HG02870 (cell line): Measurements from ENCODE around the gene VN1R5.
"Not testable (repeated sequence)": the region's sequence is repeated elsewhere in the genome, so short reads cannot be mapped to it uniquely, and the experiment has no call there.

ENCODE experiments used
- ATAC-seq: cut with Tn5 transposase; IDR thresholded peaks from one replicate; pipeline ENCODE4 v1.9.1; 2021; ENCODE audit warnings: mild to moderate bottlenecking, moderate library complexity; ENCODE audit not compliant: unreplicated experiment

The VN1R5 gene

DNA sequence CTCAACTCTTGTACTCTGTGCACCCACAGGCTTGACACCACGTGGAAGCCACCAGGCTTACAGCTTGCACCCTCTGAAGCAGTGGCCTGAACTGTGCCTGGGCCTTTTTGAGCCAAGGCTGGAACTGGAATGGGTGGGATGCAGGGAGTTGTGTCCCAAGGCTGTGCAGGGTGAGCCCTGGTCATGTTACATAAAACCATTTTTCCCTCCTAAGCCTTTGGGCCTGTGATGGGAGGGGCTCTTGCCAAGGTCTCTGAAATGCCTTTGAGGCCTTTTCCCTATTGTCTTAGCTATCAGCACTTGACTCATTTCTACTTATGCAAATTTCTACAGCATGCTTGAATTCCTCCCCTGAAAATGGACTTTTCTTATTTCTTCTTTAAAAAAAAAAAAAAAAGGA lies 14.1 kb downstream of the VN1R5 start:
- no peak for ATAC-seq

DNA sequence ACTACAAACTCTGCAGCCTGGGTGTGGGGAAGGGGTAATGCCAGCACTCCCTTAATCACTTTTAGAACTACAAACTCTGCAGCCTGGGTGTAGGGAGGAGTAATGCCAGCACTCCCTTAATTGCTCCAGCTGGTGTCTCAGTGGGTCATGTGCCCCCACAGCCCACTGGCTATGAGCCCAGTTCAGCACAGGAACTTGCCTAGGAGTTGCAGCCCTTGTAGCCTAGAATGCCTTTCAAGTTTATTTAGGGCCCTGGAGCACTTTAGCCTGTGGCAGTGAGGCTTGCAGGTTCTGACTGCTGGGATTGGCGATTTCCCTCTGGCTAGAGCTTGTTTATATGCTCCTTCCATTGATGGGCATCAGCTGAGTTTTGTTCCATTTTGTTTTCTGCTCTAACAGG lies 17.1 kb downstream of the VN1R5 start:
- no peak for ATAC-seq

DNA sequence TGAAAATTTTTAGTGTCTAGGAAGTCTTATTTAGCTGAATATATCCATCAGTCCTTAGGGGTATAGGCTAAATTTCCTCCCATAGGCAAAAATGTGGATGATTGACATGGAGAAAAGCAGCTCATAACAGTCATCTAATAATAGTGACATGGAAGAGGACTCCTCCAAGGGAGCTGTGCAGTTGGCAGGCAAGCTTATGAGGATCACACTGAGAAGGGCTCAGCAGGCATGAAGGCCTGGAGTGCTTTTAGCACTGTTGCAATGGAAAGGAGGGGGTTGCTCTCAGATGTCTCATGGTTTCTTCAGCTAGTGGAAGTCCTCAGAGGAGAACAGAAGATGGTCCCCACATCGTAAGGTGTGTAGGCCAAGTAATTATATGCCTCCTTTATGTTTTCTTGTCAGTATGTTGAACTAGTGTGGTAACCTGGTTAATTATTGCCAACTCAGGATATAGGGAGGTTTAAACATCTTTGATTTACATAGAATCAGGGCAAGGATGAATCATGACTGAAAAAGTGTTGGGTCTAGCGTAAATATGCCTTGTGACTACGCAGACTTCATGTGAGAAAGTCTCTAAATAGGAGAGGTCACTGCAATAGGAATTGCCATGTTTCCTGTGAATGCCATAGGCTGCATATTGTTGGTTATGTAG lies 18.9 kb downstream of the VN1R5 start:
- no peak for ATAC-seq

DNA sequence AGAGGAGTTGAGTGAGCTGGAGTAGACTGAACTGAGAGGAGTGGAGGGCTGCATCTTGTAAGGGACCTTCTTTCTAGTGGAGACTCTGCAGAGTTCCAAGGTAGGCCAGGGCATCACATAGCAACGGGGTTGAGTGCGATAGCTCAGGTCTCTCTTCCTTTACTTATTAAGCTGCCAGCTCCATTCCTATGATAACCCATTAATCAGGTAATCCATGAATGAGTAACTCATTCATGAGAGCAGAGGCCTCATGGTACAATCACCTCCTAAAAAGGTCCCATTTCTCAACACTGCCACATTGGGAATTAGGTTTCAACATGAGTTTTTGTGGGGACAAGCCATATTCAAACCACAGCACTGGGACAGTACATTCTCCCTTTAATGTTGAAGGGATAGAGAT lies 21.3 kb downstream of the VN1R5 start:
- no peak for ATAC-seq

DNA sequence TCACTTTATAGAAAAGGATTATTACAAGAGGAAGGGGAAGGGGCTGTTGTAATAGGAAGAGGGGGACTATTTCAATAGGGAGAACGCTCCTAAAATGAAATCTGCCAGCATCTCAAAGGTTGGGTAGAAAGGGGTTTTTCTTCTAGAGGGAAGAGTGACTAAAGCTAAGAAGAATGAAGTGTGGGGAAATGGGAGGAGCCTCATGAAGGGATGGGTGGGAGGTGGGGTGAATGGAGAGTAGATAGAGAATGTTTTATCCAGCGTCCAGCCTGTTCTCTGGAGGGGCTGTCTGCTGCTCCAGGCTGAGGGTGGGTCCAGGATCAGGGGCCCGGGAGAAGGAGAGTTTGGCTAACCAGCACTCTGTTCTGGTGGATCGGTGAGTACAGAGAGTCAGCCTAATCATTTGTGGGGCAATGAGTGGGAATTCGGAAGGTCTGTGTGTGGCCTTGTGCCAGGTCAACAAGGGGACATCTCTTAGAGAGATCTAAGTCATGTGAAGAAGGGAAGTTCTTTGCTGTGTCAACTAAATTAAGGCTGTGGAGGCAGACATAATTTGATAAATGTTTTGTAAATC lies 25.2 kb downstream of the VN1R5 start:
- ATAC-seq: no peak

DNA sequence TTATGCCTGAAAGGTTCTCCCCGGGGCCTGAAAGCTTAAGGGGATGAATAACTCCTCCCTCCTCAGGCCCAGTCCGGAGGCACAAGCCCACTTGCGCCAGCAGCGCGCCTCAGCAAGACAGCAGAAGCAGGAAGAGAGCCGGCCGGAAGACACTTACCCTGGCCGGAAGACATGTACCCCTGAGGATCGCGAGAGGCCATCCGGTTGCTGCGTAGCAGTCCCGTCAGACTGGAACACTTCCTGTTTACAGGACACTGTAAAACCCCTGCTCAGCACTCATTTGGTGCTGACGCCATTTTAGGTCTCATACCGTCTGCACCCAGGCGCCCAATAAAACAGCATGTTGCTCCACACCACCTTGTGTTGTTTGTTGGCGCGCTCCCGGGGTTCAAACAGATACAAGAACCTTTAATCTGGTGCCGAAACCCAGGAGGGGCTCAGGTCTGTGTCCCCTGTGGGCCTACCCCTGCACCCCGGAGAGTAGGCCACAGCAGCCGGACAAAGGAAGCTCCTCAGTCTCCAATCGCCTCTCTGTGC lies 30.3 kb downstream of the VN1R5 start:
- ATAC-seq: no peak

DNA sequence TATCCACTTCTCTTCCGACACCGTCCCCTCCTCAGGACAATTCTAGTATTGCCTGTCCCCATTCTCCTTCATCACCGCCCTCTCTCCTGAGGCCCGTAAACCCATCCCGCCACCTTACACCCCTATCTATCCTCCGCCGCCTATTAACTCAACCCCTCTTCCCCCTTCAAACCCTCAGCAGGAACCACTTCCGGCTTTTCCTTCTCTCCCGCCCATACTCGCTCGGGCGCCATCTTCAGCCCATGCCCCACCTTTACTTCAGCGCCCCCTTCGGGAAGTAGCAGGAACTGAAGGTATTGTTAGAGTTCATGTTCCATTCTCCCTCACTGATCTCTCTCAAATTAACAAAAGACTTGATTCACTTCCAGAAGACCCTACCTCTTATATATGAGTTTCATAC lies 31.6 kb downstream of the VN1R5 start:
- no peak for ATAC-seq

DNA sequence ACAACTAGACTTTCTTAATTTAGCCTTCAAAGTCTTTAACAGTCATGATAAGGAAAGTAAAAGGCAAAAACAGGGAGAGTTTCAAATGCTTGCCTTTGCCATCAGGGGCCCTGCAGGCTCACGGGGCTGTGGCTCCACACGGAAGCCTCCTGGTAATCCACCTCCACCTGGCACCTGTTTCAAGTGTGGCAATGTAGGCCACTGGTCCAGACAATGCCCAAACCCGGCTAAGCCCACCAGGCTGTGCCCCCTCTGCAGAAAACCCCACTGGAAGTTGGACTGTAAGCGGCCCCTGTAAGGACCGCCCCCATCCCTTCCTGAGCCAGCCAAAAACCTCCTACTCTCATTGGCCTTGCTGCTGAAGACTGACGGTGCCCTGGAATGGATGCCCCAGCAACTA lies 32.5 kb downstream of the VN1R5 start:
- ATAC-seq: no peak

DNA sequence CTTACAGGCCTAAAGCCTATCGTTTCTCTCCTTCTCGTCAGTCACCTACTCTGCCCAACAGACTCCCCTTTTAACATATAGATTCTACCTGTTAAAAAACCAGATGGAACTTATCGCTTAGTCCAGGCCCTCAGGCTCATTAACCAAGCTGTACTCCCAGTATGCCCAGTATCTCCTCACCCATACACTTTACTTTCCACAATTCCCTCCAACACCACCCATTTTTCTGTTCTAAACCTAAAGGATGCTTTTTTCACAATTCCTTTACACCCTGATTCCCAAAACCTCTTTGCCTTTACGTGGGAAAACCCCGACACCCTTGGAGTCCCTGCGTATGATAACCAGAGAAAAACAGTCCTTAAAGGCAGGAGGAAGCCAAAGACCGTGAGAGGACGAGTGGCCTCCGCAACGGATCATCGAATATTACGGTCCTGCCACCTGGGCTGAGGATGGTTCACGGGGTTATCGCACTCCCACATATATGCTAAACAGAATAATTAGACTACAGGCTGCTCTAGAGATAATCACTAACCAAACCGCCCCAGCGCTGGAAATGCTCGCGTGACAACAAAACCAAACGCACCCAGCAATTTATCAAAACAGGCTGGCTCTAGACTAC lies 33.5 kb downstream of the VN1R5 start:
- not testable (repeated sequence) for ATAC-seq

DNA sequence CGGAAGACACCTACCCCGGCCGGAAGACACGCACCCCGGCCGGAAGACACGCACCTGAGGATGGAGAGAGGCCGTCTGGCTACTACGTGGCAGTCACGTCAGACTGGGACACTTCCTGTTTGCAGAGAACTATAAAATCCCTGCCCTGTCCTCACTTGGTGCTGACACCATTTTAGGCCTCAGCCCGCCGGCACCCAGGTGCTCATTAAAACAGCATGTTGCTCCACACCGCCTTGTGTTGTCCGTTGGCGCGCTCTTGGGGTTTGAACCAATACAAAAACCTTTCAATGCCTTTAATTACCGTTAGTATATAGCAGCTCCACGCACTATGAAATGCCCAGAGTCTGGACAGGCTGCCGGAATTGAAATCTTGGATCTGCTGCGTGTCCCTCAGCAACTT lies 34.7 kb downstream of the VN1R5 start:
- ATAC-seq: no peak

DNA sequence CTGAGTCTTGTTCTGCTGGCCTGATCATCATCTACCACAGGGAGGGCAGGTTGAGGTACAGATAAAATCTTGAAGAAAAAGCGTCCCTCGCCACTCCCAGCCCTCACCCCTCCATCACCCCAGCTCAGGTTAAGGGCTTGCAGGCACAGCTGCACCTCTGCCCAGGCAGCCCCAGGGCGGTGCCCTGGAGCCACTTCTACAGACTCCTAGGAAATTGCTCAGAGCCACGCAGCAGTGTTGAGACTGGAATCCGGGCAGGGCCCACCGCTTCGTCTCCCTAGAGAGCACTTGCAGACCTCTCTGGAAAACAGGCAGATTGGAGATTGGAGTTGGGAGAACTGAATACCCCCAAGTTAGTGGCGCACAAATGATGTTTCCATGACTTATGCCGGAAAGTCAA lies 35.3 kb downstream of the VN1R5 start:
- ATAC-seq: no peak

DNA sequence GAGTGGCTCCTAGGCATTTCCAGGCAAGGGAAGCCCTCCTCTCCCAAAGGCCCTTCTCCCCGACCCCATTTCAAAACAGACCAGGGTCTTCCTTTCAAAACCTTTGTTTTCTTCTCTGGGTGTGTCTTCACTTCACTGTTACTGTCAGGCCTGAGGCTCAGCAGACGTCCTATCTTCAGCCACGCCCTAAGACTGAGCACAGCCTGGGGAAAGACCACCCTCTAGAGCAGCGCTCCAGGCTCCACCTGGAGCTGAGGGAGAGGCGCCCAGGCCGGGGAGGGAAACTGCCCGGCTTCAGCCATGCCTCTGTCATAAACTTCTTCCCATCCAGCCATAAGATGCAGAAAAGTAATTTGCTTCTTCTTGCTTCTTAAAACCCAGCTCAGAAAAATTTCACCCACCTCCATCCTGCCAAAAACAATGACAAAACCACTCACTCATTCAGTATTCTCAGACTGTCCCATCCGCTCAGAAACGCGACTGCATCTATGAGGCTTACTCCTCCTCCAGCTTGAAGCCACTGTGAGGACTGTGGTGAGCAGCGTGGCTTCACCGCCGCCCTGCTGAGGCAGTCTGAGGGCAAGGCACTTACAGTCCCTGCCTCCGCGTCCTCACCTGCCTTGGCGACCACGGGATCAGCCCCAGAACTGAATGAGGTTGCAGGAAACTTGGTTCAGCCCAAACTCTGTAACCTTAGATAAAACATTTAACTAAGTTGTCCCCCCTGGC lies 36.1 kb downstream of the VN1R5 start:
- no peak for ATAC-seq

DNA sequence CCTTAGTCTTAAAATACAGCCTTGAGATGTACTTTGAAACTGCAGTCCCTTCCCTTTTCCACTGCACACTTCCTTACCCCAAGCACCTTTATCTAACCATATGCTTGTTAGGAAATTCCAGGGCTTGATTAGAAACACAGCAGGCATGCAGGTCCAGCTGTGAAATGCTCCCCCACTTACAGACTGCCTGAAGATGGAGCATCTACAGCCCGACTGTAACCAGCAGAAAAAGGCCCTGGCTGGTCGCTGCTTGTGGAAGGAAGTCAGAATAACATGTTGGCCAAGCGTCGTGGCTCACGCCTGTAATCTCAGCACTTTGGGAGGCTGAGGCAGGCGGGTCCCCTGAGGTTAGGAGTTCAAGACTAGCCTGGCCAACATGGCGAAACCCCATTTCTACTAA lies 37.2 kb downstream of the VN1R5 start:
- ATAC-seq: no peak

DNA sequence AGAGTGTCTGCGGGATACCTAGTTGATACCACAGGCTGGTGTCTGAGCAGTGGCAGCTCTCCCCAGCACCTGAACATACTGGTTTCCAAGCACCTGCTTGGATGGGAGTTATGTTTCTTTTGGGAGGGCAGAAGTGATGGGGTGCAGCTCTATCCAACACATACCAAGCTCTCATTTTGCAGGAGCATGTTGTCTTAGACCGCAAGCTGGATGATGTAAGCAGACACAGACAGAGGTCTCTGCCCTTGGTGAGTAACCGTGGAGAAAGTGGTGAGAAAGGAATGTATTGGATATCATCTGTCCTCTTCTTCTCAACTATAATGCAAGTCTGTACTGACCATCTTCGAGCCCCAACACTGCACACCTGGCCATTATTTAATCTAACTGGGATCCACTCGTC lies 38.4 kb downstream of the VN1R5 start:
- no peak for ATAC-seq

DNA sequence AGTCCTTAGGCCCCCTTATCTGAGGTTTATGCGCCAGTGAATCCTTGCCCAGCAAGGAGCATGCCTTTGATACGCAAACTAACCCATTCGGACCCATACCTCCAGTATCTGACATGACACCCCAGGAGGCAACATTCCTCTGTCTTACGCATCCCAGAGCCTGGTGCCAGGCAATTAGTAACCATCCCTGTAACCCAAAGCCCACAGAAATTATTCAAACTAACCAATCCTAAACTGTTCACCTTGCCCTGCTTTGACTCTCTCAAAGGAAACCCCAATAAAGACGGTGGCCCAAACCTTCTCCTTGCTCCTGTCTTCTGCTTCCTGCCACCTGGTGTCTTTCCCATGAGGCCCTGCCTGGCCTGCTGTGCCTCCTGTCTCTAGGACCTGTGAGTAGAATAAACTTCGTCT lies 39.4 kb downstream of the VN1R5 start:
- no peak for ATAC-seq

DNA sequence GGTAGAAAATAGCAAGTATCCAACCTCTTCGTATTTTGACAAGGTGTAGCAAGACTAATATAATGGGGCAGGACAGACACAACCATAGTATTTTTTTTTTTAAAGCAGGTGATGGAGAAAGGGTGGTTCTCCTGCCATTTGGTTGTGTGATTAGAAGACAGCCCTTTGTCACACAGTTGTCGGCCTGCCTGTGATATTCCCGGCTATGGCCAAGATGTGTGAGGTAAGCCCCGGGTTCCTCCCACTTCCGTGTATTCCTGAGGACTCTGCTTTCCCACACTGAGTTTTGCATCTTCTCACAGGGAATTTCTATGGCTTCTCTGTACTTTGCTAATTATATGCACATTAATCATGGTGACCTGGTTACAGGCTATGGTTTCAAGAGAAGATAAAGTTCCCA lies 39.9 kb downstream of the VN1R5 start:
- ATAC-seq: no peak

DNA sequence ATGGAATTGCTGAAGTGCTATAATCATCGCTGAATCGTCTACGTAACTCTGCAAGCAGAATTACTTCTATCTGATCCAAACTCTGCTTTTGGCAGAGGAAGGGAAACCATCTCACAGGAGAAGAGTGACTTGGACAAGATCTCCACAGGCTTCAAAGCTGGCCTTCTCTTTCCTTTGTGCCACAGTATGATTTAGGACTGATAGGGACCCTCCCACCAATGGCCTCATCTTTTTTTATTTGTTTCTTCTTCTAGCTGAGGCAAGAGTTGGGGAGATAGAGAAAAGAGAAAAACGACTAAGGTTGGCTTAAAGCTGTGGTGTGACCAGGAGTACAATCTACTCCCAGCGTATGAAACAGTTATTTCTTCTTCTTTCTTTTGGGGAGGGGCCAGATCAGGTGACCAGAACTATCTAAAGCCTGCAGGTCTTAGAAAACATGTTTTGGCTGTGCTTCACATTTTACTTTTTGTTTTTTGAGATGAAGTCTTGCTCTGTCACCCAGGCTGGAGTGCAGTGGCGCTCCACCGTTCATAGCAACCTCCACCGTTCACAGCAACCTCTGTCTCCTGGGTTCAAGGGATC lies 40.8 kb downstream of the VN1R5 start:
- ATAC-seq: no peak

DNA sequence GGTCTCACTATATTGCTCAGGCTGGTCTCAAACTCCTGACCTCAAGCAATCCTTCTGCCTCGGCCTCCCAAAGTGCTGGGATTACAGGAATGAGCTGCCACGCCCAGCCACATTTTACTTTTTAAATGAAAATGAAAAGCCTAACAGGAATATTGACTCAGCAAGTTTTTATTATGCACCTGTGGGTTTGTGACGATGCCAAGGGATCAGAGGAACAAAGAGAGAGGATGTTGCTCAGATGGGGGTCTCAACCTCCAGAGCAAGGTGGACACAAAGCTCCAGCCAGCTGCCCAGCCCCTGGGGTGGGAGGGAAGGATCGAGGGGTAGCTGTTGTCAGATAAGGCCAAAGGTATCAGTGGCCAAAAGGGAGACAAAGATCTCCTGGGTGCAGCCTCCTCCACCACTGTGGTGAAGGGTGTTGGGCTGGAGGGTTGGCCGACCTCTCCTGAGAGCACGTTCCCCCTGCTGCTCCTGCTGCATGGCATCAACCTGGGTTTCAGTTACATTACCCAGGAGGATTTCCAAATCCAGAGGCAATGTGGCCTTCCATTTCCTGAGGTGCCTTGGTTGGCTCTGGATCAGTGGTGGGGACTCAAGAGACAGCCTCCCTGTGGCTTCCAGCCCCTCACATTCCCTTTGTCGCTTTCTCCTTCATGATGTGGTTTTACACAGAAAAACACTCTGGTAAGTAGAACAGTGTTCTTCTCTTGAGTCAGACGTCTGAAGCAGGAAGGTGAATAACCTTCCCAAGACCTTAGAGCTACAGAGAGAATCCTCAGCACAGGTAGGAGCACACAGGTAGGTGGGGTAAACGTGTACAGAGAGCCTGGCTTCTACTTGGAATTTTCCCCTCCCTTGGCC lies 41.6 kb downstream of the VN1R5 start:
- ATAC-seq: no peak

DNA sequence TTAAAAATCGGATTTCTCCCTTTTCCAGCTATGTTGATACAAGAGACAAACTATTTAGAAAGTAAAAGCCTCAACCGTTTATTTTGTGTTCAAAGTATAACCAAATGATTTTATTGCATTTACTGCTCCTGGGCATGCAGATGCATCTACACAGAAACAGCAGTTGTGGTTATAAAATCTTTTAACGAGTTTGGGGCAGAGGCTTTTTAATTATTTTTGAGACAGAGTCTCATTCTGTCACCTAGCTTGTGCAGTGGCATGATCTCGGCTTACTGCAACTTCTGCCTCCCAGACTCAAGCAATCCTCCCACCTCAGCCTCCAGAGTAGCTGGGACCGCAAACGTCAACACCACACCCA lies 42.2 kb downstream of the VN1R5 start:
- no peak for ATAC-seq

DNA sequence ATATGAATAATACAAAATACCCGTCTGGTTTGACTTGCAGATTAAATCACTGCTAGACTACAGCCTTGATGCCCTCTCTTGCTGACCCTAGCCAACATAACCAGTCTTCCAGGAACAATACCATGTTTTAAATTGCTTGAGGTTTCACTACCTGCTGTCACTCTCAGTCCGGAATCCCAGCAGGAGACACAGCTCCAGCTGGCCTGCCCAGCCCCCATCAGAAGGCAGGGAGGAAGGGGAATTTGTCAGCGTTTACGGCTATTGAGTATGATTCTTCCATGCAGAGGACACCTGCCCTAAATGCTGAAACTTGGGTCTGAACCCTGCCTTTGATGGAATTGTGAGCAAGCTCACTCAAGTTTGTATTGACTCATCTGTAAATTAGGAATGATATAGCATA lies 42.8 kb downstream of the VN1R5 start:
- ATAC-seq: no peak
